Gastrocnemius medialis (tissue), 4 donors: ENCODE data around the gene SFT2D1. TPM values are rescaled to one million over a fixed set of nuclear protein-coding genes. Genes with fewer than 3 reads are reported as not detected.

Source experiments
- ATAC-seq, 2 donors: fragments of 150-250 bp; one replicate each; pipeline ENCODE4 v1.9.1; 2016
- DNase-seq, 2 donors: peaks; one replicate each; pipeline ENCODE4 v3.0.0-alpha.2; 2019
- H3K27ac ChIP-seq, 4 donors: fragments of 200-600 bp; sonication (generic); 1 replicate in 1 of 4; 2 replicates in 3 of 4; pipeline ENCODE4 v1.5.1; 2016 to 2018; ENCODE audit warnings: mild to moderate bottlenecking in 2 of 4, moderate library complexity in 1 of 4
- H3K27me3 ChIP-seq, 3 donors: fragments of 200-600 bp; sonication (generic) in 2 of 3; 1 replicate in 1 of 3; 2 replicates in 2 of 3; pipeline versions ENCODE4 v1.5.1 to v1.6.0; 2016 to 2019; ENCODE audit warnings: mild to moderate bottlenecking in 1 of 3, moderate library complexity in 1 of 3
- H3K36me3 ChIP-seq, 2 donors: fragments of 200-600 bp; sonication (generic) in 1 of 2; one replicate each; pipeline ENCODE4 v1.5.1; 2017 to 2018
- H3K4me1 ChIP-seq, 2 donors: fragments of 200-600 bp; sonication (generic) in 1 of 2; one replicate each; pipeline ENCODE4 v1.5.1; 2016 to 2017; ENCODE audit warnings: mild to moderate bottlenecking in 2 of 2
- H3K4me3 ChIP-seq, 4 donors: fragments of 200-600 bp; sonication (generic) in 3 of 4; 1 replicate in 1 of 4; 2 replicates in 3 of 4; pipeline ENCODE4 v1.5.1; 2016 to 2019; ENCODE audit warnings: mild to moderate bottlenecking in 2 of 4
- H3K9me3 ChIP-seq, 3 donors: fragments of 200-600 bp; sonication (generic) in 2 of 3; 1 replicate in 1 of 3; 2 replicates in 2 of 3; pipeline ENCODE4 v1.5.1; 2016 to 2019
- CTCF ChIP-seq, 5 experiments: fragments of 450-650 bp in 3 of 5; fragments of 200-600 bp in 2 of 5; sonication (generic) in 2 of 5; IDR thresholded peaks in 4 of 5; conservative IDR thresholded peaks in 1 of 5; 1 replicate in 4 of 5; 2 replicates in 1 of 5; pipeline ENCODE4 v1.5.1; 2016 to 2019; ENCODE audit warnings: antibody characterized with exemption in 5 of 5, mild to moderate bottlenecking in 3 of 5, moderate library complexity in 3 of 5
- POLR2A ChIP-seq, 2 donors: fragments of 450-650 bp; IDR thresholded peaks; one replicate each; pipeline ENCODE4 v1.6.1; 2017; ENCODE audit warnings: antibody characterized with exemption in 2 of 2, mild to moderate bottlenecking in 2 of 2, moderate library complexity in 2 of 2
- in situ Hi-C, 4 donors: fragments of 200-750 bp; cut with MboI; loops; one replicate each; pipeline versions ENCODE4 v1.15.0 to v1.8.0; 2017; ENCODE audit warnings: low sequenced_read_pairs in 4 of 4
- intact Hi-C: fragments of 100-400 bp; cut with DNase I; formaldehyde crosslinking; loops from one replicate; pipeline ENCODE4 v1.15.1; 2023; ENCODE audit warnings: low total_unique reads
- total RNA-seq, 4 donors: library from RNA; depleted of rRNA; stranded (reverse); fragments of >200 nt; gene quantifications; one replicate each; pipeline versions ENCODE4 v1.1.0 to v1.2.3, GENCODE V29; 2016

Gene SFT2D1
- total RNA-seq, 4 donors from 2014 or later = 14.1 to 29.0 (median 16.8) TPM

- H3K36me3 ChIP-seq = no peaks in the 10 kb centered on the region
- peaks cover 25 to 43% of the 10 kb centered on the region in 2 donors for H3K4me1 ChIP-seq
- in situ Hi-C loops = no loop called here
- TF ChIP-seq CTCF (IDR thresholded peaks at IDR 0.05 in 4 of 5, conservative IDR thresholded peaks at IDR 0.05 in 1 of 5) (peak; percentile 75 to 94 (median 85)), POLR2A (IDR thresholded peaks at IDR 0.05) (peak; percentile 34 to 51)
- H3K27me3 ChIP-seq = no peaks in the 10 kb centered on the region
- no peaks in the 10 kb centered on the region for H3K9me3 ChIP-seq
- intact Hi-C loops = loop anchor here (1.0 to 5.0 kb wide), 6 partner anchors 17 to 310 kb away; partner anchors contain the start of gene RPS6KA2
- H3K27ac ChIP-seq = peak overlapping the region; percentile 93 to 99 (median 96)
- peak; percentile 38 to 53 for ATAC-seq
- H3K4me3 ChIP-seq = peak overlapping the region; percentile 80 to 93 (median 90)
- peak; percentile 72 to 77 for DNase-seq
Observed at GRCh38 chr6:166381733-166382499, 39.6 kb upstream of the SFT2D1 start.

GRCh38 chr6:166381381-166381732 lies 39.0 kb upstream of the SFT2D1 start:
- Histone ChIP-seq H3K4me3 (peak overlapping the region; percentile 80 to 93 (median 90)), H3K9me3 (no peaks in the 10 kb centered on the region), H3K27ac (peak overlapping the region; percentile 93 to 99 (median 96)), H3K36me3 (no peaks in the 10 kb centered on the region), H3K27me3 (no peaks in the 10 kb centered on the region), H3K4me1 (peaks cover 25 to 43% of the 10 kb centered on the region in 2 donors)
- intact Hi-C loops (loop anchor here (5.0 kb wide), 3 partner anchors 104 to 311 kb away; no protein-coding TSS in a partner anchor), in situ Hi-C loops (no loop called here)
- ATAC-seq (no peak), DNase-seq (no peak)
- TF ChIP-seq POLR2A (IDR thresholded peaks at IDR 0.05) (no peak), CTCF (IDR thresholded peaks at IDR 0.05 in 4 of 5, conservative IDR thresholded peaks at IDR 0.05 in 1 of 5) (no peak)

GRCh38 chr6:166379800-166380199 lies 37.5 kb upstream of the SFT2D1 start:
- in situ Hi-C loops = no loop called here
- H3K27me3 ChIP-seq = no peaks in the 10 kb centered on the region
- H3K36me3 ChIP-seq = no peaks in the 10 kb centered on the region
- TF ChIP-seq CTCF (IDR thresholded peaks at IDR 0.05 in 4 of 5, conservative IDR thresholded peaks at IDR 0.05 in 1 of 5) (no peak), POLR2A (IDR thresholded peaks at IDR 0.05) (no peak)
- peak overlapping the region; percentile 60 to 99 (median 96) for H3K27ac ChIP-seq
- ATAC-seq (peak; percentile 13 to 29), DNase-seq (peak; percentile 35 to 44)
- H3K4me3 ChIP-seq = no peak overlapping the region
- intact Hi-C loops = loop anchor here (5.0 kb wide), 3 partner anchors 102 to 313 kb away; no protein-coding TSS in a partner anchor
- peaks cover 25 to 43% of the 10 kb centered on the region in 2 donors for H3K4me1 ChIP-seq
- no peaks in the 10 kb centered on the region for H3K9me3 ChIP-seq

GRCh38 chr6:166379103-166379586 lies 36.8 kb upstream of the SFT2D1 start:
- no peak overlapping the region for H3K4me3 ChIP-seq
- ATAC-seq = no peak
- in situ Hi-C loops = no loop called here

More at GRCh38 chr6:166379103-166379586, 36.8 kb upstream of the SFT2D1 start:
- Histone ChIP-seq H3K9me3 (no peaks in the 10 kb centered on the region), H3K4me1 (peaks cover 25 to 43% of the 10 kb centered on the region in 2 donors), H3K27ac (peak overlapping the region; percentile 60 to 99 (median 96)), H3K36me3 (no peaks in the 10 kb centered on the region), H3K27me3 (no peaks in the 10 kb centered on the region)
- no peak for TF ChIP-seq POLR2A (IDR thresholded peaks at IDR 0.05)
- TF ChIP-seq CTCF (IDR thresholded peaks at IDR 0.05 in 4 of 5, conservative IDR thresholded peaks at IDR 0.05 in 1 of 5) = no peak
- no peak for DNase-seq
- intact Hi-C loops = no loop called here
